HepG2 (cell line): ENCODE measurements around the gene VPS13D. TPM values are rescaled to one million over a fixed set of nuclear protein-coding genes. Genes with fewer than 3 reads are reported as not detected.

Experiments
- BORCS8-MEF2B ChIP-seq: sonication (generic); formaldehyde crosslinking; IDR thresholded peaks from 2 replicates; pipeline ENCODE4 v1.8.0; 2022; ENCODE audit warnings: mild to moderate bottlenecking, missing genetic modification reagents
- DR1 ChIP-seq: sonication (generic); formaldehyde crosslinking; IDR thresholded peaks from 2 replicates; pipeline ENCODE4 v1.8.0; 2021; ENCODE audit warnings: mild to moderate bottlenecking, missing genetic modification reagents, inconsistent platforms
- KMT2A ChIP-seq: sonication (generic); formaldehyde crosslinking; IDR thresholded peaks from 2 replicates; pipeline ENCODE4 v1.4.0; 2020; ENCODE audit warnings: missing genetic modification reagents
- MED1 ChIP-seq: sonication (generic); formaldehyde crosslinking; IDR thresholded peaks from 2 replicates; pipeline ENCODE4 v1.4.0; 2020; ENCODE audit warnings: missing genetic modification reagents
- MEIS1 ChIP-seq: sonication (generic); formaldehyde crosslinking; IDR thresholded peaks from 2 replicates; pipeline ENCODE4 v1.9.0; 2021; ENCODE audit warnings: mild to moderate bottlenecking, missing genetic modification reagents, moderate library complexity, borderline replicate concordance
- RAD21 ChIP-seq: fragments of 450-650 bp; formaldehyde crosslinking; IDR thresholded peaks from 2 replicates; pipeline ENCODE4 v1.5.0; 2020; ENCODE audit warnings: mild to moderate bottlenecking
- STAG1 ChIP-seq: sonication (generic); formaldehyde crosslinking; IDR thresholded peaks from 2 replicates; pipeline ENCODE4 v1.4.0; 2020; ENCODE audit warnings: missing genetic modification reagents
- XRCC5 ChIP-seq: fragments of 200-400 bp; formaldehyde crosslinking; optimal IDR thresholded peaks from 2 replicates; pipeline ENCODE3; 2017; ENCODE audit warnings: mild to moderate bottlenecking, low read length
- ZBTB8A ChIP-seq: sonication (generic); formaldehyde crosslinking; IDR thresholded peaks from 2 replicates; pipeline ENCODE4 v1.4.0; 2020; ENCODE audit warnings: mild to moderate bottlenecking, low read depth, missing genetic modification reagents, borderline replicate concordance
- ZNF614 ChIP-seq: IDR thresholded peaks from 2 replicates; pipeline ENCODE4 v1.6.1; 2018; ENCODE audit warnings: missing biosample characterization, missing genetic modification reagents, inconsistent platforms, borderline replicate concordance
- polyA plus RNA-seq, 8 experiments: library from polyadenylated mRNA; depleted of rRNA in 3 of 8; stranded (reverse) in 7 of 8; unstranded in 1 of 8; fragments of >200 nt; fragmentation: Illumina TruSeq in 4 of 8; extraction: Trizol in 4 of 8; gene quantifications; 2 replicates each; pipeline versions ENCODE4 v1.2.1 to v1.2.3, GENCODE V29; 2011 to 2016; ENCODE audit warnings: low read depth in 4 of 8, missing spikeins in 1 of 8, mixed read lengths in 1 of 8; ENCODE audit not compliant: insufficient read depth in 1 of 8
- total RNA-seq, 5 experiments: library from RNA; depleted of rRNA; stranded (reverse); fragments of >200 nt; fragmentation: Illumina TruSeq; extraction: Trizol; gene quantifications; 2 replicates each; pipeline ENCODE4 v1.2.3, GENCODE V29; 2016; ENCODE audit warnings: low read depth in 1 of 5
- TF ChIP-seq, protein P1 (sequence below): sonication (generic); formaldehyde crosslinking; IDR thresholded peaks from 2 replicates; pipeline ENCODE4 v1.5.0; 2020; ENCODE audit warnings: mild to moderate bottlenecking, missing genetic modification reagents
- TF ChIP-seq, protein P2 (sequence below): sonication (generic); formaldehyde crosslinking; IDR thresholded peaks from 2 replicates; pipeline ENCODE4 v1.4.0; 2020; ENCODE audit warnings: missing genetic modification reagents, borderline replicate concordance

Gene VPS13D
- total and polyA plus RNA-seq, 2 of the 13 experiments (the other 11 are each of a cell fraction or from before 2014, with no cell fraction given): 8.6 to 13.9 TPM

DNA sequence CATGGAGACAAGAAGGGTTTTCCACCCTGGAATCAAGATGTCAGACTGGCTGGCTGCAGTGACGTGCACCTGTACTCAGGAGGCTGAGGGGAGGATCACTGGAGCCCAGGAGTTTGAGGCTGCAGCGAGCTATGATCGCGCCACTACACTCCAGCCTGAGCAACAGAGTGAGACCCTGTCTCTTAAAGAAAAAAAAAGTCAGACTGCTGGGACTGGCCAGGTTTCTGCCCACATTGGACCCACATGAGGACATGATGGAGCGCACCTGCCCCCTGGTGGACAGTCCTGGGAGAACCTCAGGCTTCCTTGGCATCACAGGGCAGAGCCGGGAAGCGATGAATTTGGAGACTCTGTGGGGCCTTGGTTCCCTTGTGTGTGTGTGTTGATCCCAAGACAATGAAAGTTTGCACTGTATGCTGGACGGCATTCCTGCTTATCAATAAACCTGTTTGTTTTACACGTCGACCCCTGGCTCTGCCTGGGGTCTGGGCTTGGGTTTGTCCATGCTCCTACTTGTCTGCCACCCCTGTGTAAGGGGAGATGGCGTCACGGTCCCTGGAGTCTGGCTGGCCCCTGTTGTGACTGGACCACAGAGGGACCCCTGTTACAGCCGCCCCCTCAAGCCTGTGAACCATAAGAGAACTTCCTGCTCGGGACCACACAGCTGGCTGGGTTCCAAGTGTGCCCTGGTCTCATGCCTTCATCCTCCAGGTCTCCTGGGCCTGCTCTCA lies 20.9 kb upstream of the VPS13D start (continued):
- TF ChIP-seq KMT2A (CRISPR knock-in tag): no peak
- TF ChIP-seq DR1 (CRISPR knock-in tag): no peak
- TF ChIP-seq ZBTB8A (CRISPR knock-in tag): no peak
- TF ChIP-seq BORCS8-MEF2B: no peak
- TF ChIP-seq MED1 (CRISPR knock-in tag): no peak
- TF ChIP-seq ZNF614: no peak
- TF ChIP-seq RAD21 (CRISPR knock-in tag): peak; percentile 92
- TF ChIP-seq, protein P1, sequence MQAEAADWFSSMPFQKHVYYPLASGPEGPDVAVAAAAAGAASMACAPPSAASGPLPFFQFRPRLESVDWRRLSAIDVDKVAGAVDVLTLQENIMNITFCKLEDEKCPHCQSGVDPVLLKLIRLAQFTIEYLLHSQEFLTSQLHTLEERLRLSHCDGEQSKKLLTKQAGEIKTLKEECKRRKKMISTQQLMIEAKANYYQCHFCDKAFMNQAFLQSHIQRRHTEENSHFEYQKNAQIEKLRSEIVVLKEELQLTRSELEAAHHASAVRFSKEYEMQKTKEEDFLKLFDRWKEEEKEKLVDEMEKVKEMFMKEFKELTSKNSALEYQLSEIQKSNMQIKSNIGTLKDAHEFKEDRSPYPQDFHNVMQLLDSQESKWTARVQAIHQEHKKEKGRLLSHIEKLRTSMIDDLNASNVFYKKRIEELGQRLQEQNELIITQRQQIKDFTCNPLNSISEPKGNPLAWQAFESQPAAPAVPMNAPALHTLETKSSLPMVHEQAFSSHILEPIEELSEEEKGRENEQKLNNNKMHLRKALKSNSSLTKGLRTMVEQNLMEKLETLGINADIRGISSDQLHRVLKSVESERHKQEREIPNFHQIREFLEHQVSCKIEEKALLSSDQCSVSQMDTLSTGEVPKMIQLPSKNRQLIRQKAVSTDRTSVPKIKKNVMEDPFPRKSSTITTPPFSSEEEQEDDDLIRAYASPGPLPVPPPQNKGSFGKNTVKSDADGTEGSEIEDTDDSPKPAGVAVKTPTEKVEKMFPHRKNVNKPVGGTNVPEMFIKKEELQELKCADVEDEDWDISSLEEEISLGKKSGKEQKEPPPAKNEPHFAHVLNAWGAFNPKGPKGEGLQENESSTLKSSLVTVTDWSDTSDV: no peak
- TF ChIP-seq XRCC5: peak; percentile 41
- TF ChIP-seq MEIS1 (CRISPR knock-in tag): no peak
- TF ChIP-seq STAG1: peak; percentile 99
- TF ChIP-seq, protein P2, sequence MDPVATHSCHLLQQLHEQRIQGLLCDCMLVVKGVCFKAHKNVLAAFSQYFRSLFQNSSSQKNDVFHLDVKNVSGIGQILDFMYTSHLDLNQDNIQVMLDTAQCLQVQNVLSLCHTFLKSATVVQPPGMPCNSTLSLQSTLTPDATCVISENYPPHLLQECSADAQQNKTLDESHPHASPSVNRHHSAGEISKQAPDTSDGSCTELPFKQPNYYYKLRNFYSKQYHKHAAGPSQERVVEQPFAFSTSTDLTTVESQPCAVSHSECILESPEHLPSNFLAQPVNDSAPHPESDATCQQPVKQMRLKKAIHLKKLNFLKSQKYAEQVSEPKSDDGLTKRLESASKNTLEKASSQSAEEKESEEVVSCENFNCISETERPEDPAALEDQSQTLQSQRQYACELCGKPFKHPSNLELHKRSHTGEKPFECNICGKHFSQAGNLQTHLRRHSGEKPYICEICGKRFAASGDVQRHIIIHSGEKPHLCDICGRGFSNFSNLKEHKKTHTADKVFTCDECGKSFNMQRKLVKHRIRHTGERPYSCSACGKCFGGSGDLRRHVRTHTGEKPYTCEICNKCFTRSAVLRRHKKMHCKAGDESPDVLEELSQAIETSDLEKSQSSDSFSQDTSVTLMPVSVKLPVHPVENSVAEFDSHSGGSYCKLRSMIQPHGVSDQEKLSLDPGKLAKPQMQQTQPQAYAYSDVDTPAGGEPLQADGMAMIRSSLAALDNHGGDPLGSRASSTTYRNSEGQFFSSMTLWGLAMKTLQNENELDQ: no peak
